Measurements from ENCODE around the gene KRTAP10-2.

GRCh38 chr21:44509539-44509938, 41.8 kb downstream of the KRTAP10-2 start:
- TF ChIP-seq, protein P1, sequence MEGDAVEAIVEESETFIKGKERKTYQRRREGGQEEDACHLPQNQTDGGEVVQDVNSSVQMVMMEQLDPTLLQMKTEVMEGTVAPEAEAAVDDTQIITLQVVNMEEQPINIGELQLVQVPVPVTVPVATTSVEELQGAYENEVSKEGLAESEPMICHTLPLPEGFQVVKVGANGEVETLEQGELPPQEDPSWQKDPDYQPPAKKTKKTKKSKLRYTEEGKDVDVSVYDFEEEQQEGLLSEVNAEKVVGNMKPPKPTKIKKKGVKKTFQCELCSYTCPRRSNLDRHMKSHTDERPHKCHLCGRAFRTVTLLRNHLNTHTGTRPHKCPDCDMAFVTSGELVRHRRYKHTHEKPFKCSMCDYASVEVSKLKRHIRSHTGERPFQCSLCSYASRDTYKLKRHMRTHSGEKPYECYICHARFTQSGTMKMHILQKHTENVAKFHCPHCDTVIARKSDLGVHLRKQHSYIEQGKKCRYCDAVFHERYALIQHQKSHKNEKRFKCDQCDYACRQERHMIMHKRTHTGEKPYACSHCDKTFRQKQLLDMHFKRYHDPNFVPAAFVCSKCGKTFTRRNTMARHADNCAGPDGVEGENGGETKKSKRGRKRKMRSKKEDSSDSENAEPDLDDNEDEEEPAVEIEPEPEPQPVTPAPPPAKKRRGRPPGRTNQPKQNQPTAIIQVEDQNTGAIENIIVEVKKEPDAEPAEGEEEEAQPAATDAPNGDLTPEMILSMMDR (IDR thresholded peaks at IDR 0.05), result peak; percentile 11 to 57 (median 42)
- no peak for TF ChIP-seq POLR2A (IDR thresholded peaks at IDR 0.05)

Data from heart left ventricle (tissue), 13 donors.